Left lobe of liver (tissue), 2 donors: ENCODE data around the gene PFKFB3. TPM values are rescaled to one million over a fixed set of nuclear protein-coding genes. Genes with fewer than 3 reads are reported as not detected.

Experiments used
- ATAC-seq: fragments of 200-7000 bp; cut with Tn5 transposase; one replicate; pipeline ENCODE4 v1.9.1; 2020; ENCODE audit warnings: mild to moderate bottlenecking, moderate library complexity
- DNase-seq: peaks from one replicate; pipeline ENCODE4 v3.0.0-alpha.2; 2020; ENCODE audit warnings: low spot score
- total RNA-seq: library from RNA; stranded (reverse); gene quantifications from one replicate; pipeline ENCODE4 v1.2.1, GENCODE V29; 2021
- donor health status: DM: no; HTN: no; CAD: no; lungs with moderate emphysema.
- donor health status: DM: no; HTN: yes; CAD: no.

Gene PFKFB3
- total RNA-seq, 1 donor from 2014 or later, result 39.2 TPM

DNA sequence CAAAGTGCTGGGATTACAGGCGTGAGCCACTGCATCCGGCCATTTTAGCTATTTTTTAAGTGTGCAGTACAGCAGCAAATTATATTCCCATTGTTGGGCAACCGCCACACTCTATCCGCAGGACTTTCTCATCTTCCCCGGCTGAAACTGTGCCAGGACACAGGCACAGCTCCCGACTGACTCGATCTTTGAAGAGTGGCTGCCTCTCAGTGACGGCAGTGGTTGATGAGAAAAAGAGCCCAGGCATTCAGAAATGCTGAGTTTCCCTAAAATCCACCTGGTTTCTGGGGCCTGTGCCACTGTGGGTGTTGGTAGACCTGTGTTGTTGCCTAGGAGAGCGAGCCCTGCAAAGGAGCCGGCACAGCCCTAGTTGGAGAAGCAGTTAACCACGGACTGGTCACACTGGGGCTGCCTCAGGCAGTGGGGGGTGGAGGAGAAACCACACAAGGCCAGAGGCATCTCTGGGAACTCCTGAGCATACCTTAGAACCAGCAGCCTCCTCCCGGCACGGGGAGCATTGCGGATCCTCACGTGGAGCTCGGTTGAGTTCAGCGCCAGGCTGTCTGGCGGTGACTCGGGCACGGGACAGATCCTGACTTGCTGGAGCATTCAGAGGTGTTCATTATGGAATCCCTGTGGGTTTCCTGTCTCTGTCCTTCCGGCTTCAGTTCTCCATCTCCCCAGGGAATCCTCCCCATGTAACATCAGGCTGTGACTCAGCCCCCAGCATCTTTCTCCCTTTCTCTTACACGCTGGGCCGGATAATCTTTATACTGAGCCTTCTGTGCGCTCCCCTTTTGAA, 16.2 kb downstream of the PFKFB3 start:
- DNase-seq, result no peak
- ATAC-seq, result no peak

DNA sequence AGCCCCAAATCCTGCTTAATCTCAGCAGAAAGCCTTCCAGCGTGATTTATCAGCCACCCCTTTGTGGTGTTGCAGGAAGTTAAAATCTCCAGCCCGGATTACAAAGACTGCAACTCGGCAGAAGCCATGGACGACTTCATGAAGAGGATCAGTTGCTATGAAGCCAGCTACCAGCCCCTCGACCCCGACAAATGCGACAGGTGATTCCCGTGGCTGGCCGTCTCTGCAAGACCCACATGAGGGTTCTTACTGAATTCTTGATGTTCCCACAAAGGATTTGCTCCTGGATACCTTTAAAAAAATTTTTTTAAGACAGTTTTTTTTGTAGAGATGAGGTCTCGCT, 16.7 kb downstream of the PFKFB3 start:
- ATAC-seq, result no peak
- no peak for DNase-seq

DNA sequence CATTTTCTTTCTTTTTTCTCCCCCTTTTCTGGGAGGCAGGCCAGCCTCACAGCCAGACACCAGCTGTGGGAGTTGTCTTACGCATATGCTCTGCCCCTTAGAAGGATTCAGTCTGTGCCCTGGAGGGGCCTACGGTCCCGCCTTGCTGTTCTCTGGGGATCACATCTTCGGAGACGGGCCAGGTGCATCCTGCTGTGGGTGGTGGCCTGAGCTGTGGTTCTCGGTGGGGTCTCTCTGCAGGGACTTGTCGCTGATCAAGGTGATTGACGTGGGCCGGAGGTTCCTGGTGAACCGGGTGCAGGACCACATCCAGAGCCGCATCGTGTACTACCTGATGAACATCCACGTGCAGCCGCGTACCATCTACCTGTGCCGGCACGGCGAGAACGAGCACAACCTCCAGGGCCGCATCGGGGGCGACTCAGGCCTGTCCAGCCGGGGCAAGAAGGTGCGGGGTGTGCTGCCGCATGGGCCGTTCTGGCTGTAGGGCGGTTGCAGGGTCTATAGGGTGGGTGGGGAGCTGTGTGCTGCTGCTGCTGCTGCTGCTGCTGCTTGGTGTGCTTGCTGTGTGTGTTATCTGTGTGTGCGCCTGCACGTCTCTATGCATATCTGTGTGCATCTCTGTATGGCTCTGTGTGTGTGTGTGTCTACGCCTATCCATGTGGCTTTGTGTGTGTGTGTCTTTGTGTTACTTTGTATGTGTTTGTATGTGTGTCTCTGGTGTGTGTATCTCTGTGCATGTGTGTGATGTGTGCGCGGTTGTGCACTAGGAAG, 17.9 kb downstream of the PFKFB3 start:
- no peak for DNase-seq
- ATAC-seq, result no peak

DNA sequence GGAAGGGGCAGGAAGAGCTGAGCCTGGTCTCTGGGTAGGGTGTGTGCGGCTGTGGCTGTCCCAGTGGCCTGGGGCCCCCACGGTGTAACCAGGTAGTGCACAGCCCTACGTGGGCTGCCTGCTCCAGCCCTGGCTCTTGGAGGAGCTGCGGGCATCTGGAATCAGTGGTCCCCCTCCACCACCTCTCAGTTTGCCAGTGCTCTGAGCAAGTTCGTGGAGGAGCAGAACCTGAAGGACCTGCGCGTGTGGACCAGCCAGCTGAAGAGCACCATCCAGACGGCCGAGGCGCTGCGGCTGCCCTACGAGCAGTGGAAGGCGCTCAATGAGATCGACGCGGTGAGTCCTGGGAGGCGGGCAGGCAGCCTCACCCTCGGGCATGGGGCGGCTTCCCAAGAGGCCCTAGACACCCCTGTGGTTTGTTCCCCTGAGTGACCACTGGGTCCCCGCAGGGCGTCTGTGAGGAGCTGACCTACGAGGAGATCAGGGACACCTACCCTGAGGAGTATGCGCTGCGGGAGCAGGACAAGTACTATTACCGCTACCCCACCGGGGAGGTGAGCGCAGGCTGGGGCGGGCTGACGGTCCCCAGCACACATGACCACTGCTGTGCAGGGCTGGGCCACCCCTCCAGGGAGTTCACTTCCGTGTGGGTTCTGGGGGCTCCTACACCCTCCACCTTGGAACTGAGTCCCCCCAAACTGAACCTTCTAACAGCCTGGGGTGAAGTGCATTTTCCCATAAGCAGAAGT, 18.6 kb downstream of the PFKFB3 start:
- no peak for DNase-seq
- no peak for ATAC-seq

DNA sequence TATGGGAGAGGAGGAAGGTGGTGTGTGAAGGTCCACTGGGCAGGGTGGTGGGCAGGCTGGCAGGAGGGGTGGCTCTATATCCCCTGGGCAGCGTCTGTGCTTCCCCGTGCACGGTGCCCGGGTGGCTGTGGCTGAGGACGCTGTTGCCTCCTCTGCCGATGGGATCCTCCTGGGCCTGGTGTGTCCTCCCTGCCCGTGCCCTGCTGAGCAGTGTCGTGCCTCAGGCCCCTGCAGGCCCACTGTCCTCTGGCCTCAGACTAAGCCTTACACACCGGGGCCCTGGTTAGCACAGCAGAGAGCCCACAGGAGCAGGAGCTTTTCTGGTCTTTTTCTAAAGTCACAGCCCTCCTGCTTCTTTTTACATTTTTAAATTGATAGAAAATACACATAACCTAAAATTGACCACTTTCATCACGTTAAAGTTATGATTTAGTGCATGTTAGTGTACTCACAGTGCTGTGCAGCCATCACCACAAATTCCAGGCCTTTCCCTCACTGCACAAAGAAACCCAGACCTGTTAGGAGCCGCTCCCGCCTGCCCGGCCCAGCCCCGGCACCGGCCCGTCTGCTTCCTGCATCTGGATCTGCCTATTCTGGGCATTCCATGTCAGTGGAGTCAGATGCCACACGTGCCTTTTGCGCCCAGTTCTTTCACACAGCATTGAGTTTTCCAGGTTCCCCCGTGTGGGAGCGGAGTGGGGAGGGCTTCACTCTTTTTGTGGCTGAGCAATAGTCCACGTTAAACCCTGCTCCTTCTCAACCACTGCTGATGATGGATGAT, 19.4 kb downstream of the PFKFB3 start:
- ATAC-seq (no peak), DNase-seq (no peak)

DNA sequence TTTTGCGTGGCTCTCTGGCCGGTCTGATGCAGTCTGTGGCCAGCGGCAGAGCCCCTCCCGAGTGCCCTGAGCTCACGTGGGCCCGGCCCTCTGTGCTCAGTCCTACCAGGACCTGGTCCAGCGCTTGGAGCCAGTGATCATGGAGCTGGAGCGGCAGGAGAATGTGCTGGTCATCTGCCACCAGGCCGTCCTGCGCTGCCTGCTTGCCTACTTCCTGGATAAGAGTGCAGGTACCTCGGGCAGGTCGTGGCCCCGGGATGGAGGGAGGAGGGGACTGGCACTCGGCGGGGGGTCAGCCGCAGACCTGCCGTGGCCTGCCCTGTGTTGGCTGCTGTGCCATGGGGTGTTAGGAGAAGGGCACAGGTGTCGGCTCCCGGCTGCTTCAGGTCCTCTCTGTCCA, 20.0 kb downstream of the PFKFB3 start:
- ATAC-seq (no peak), DNase-seq (no peak)

DNA sequence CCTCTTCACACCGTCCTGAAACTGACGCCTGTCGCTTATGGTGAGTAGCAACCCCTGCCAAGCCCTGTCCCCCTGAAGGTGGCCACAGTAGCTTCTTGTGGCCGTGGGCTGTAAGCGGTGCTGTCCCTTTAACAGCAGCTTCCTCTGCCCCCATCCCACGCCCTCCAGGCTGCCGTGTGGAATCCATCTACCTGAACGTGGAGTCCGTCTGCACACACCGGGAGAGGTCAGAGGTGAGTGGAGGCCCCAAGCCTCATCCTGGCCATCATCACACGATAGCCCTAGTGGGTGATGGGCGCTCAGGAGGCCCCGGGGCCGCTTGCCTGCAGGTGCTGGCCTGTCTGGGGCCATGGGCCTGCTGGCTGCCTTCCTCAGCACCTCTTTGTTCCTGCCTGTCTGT, 21.2 kb downstream of the PFKFB3 start:
- DNase-seq, result no peak
- no peak for ATAC-seq

DNA sequence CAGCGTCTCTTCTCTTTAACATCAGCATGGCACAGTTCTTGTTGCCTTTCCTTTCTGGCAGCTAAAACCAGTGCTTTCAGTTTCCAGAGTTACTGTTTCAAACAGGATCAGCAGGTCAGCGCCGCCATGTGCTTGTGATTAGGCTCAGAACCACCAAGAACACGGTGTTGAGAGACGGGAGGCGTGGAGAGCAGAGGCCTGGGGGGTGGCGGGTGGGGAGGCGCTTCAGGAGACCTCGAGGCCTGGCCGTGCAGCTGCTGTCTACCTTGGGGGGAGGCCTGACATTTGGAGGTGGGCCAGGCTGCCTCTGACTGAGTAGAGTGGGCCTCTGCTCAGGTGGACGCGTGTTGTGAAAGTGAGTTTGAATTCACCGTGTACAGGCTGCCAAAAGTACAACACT, 22.0 kb downstream of the PFKFB3 start:
- ATAC-seq, result no peak
- no peak for DNase-seq

DNA sequence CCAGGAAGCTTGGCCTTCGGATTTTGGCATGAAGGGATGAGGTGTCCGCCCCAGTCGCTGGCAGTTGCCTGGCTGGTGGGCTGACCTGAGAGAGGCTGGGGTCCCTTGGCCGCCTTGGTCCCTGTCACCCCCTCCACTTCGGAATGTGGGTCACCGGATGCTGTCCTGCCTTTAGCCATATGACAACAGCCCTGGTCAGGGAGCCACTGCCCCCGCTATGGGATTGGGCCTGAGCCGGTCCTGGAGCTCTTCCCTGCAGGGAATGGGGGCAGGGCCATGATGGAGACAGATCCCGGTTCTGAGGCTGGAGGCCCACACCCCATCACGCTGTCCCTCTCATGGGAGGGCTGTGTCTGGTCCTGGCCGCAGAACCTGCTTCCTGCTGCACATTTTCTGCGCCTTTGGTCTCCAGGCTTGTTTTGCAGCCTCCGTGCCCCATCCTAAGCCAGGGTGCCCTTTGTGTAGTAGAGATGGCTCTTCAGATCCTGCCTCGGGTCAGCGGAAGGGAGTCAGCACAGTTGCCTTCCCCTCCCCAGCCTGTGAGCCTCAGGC, 22.6 kb downstream of the PFKFB3 start:
- DNase-seq (no peak), ATAC-seq (no peak)

DNA sequence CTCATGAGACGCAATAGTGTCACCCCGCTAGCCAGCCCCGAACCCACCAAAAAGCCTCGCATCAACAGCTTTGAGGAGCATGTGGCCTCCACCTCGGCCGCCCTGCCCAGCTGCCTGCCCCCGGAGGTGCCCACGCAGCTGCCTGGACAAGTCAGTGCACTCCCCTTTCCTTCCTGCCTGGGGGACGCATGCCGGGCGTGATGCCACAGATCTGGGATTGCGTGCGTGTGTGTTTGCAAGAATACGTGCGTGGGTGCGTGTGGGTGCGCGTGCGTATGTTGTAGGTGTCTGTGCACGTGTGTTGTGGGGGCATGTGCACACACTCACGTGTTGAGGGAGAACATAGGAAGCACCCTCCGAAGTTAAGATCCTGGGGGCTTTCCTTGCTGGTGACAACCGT, 23.5 kb downstream of the PFKFB3 start:
- ATAC-seq (no peak), DNase-seq (no peak)

DNA sequence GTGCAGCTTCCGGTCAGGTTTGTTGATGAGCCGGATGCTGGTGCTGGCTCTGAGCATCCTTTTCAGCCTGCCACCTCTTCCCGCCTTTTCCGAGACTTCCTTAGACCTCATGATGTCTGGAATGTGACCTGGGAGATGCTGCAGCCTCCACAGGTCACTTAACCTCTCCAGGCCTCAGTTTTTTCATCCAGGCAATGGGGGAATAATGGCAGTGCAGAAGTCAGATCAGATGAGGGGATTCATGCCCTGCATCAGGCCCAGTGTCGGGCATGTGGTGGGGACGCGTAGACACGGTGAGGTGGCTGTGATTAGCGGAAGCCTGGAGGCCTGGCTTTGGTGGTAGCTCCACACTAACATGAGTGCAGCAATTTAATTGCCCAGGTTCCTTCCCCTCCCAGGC, 24.6 kb downstream of the PFKFB3 start:
- no peak for DNase-seq
- no peak for ATAC-seq

DNA sequence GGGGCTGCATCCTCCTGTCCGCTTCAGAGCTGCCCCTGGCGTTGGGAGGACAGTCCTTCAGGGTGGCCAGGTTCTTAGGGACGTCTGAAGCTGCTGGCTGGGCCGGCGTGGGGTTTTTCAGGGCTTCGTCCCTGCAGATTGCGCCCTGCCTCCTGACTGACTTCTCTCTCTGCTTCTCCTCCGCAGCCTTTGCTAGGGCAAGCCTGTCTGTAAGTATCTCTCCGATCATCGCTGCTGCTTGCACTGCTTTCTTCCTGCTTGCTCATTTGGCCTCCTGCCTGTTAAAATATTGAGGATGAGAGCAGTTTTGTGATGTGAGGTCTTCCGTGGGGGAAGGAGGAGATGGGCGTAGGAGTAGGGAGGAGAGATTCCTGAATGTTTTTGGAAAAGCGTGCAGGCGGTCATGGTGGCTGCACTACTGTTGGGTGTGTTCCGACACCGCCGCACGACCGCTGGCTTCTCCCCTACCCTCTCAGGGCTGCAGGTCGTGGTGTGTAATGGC, 25.3 kb downstream of the PFKFB3 start:
- no peak for DNase-seq
- ATAC-seq, result no peak

DNA sequence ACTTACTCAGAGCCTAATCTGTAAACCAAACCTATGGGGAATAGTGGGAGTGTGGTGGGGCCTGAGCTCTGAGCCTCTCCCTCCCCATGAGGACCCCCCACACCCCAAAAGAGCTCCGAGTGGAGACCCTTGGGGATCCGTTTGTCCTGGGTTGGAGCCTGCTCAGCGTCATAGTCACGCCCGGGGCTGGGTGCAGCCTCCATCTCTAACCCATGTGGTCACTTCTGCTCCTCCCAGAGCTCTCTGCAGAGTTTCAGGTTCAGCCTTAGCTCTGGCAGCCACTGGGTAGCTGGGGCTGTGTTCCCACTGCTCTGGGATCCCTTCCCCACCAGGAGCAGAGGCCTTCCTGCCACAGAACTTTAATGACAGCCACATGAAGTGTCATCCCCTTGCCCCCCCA, 25.9 kb downstream of the PFKFB3 start:
- DNase-seq (no peak), ATAC-seq (no peak)

DNA sequence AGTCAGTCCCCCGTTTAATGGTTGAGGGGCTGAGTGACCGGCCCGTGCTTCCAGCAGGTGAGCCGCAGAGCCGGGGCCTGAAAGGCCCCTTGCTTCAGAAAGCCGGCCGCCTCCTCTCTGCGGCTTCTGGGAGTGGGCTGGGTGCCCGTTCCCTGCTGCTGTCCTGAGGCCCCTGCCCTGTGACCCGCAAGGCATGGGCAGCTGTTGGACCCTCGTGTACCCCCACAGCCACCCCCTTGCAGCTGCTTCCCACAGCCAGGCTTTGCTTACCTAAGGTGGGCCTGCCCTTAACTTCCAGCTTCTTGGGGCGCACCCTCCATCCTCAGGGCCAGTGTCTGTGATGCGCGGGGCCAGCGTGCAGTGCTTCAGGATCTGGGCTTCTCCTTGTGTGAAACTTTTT, 26.6 kb downstream of the PFKFB3 start:
- ATAC-seq, result no peak
- DNase-seq, result no peak

DNA sequence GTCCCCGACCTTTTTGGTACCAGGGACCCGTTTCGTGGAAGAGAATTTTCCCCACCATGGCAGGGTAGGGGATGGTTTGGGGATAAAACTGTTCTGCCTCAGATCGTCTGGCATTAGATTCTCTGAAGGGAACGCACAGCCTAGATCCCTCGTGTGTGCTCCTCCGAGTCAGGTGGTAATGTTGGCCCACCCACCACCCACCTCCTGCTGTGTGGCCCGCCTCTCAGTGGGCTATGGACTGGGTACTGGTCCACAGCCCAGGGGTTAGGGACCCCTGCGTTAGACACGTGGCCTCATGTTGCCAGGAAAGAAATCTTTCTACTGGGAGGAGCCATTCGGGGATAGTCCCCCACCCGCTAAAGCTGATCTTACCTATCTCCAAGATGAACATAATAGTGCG, 27.0 kb downstream of the PFKFB3 start:
- ATAC-seq, result no peak
- DNase-seq, result no peak

DNA sequence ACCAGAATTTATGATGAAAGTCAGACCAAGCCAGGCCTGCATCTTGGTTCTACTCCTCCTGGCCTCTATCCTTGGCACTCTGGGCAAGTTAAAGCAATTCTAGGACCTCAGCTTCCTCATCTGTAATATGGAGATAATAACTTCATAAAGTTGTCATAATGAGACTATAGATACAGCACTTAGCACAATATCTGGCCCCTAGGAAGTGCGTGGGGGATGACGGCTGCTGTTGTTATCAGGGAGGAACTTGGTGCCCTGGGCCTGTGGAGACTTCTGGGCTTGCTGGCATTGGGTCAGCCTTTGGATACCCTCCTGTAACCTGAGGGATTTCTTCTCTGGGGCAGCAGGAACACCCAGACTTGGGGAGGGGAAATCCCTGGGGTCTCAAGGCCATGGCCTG, 27.6 kb downstream of the PFKFB3 start:
- DNase-seq (no peak), ATAC-seq (no peak)

DNA sequence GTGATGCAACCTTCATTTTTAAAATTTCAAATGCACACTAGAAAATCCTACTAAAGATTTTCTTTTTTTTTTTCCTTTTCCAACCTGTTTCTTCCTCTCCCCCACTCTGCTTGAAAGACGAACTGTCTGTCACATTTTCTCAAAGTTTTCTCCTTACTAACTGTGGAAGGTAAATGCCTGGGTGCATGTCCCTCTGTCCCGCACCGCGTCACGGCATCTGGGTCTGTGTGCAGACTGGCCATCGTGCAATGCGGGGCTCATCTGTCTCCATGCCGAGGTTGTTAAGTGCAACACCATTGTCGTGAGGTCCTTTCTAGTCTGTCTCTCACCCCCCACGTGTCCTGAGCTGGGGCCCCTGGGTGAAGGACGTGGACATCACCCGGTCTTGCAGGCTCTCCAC, 28.4 kb downstream of the PFKFB3 start:
- ATAC-seq (no peak), DNase-seq (no peak)

DNA sequence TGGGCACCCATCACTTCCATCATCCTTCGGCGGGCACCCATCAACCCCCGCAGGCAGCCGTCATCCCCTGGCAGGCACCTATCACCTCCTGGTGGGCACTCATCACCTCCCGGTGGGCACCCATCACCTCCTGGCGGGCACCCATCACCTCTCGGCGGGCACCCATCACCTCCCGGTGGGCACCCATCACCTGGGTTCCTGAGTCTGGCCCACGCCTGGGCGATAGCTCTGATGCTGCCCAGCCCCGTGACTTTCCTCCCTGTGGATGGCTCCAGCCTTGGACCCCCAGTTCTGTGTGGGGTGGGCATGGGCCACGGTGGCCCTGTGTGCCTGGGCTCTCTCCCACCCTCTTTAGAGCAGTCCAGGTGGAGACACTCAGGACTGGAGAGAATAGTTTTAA, 29.0 kb downstream of the PFKFB3 start:
- ATAC-seq, result no peak
- DNase-seq, result no peak

DNA sequence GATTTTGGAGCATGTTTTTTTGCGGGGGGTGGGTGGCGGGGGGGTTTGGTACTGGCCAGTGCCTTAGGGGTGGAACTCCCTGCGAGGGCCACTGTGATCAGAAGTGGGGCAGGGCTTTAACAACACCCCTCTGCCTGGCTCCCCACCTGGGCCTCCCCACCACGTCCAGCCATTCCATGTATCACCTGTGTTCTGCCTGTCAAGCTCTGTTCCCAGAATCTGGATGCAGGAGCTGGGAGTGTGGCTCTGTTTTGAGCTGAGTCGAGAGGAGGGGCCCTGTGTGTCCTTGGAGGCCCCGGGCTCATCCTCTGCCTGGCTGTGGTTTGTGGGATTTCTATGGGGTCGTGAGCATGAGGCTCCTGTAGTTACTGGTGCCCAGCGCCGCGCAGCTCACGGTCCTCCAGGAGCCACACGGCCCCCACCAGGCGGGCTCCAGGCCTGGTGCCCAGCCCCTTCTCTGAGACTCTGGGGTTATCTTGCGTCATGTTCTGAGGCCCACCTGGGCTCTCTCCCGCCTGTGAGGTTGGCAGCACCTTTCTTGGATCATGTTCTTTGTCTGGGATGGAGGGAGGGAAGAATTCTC, 29.6 kb downstream of the PFKFB3 start:
- no peak for DNase-seq
- ATAC-seq, result no peak
